Epithelial cell of proximal tubule (primary cell): ENCODE results near the gene NXNL2. TPM values are rescaled to one million over a fixed set of nuclear protein-coding genes. Genes with fewer than 3 reads are reported as not detected.

ENCODE experiments used
- DNase-seq: peaks from one replicate; pipeline ENCODE4 v3.0.0-alpha.2; 2011; ENCODE audit warnings: low read depth
- H3K4me3 ChIP-seq: 2 replicates; pipeline ENCODE4 v1.5.1; 2011; ENCODE audit warnings: low read depth, mild to moderate bottlenecking, low read length
- total RNA-seq: library from RNA; depleted of rRNA; stranded (reverse); fragments of >200 nt; gene quantifications from 2 replicates; pipeline ENCODE4 v1.2.3, GENCODE V29; 2015
- TF ChIP-seq, protein P1 (sequence below): conservative IDR thresholded peaks from 2 replicates; pipeline ENCODE4 v1.5.1; 2012; ENCODE audit warnings: low read depth, mild to moderate bottlenecking, low read length

NXNL2 gene
- total RNA-seq, 1 donor from 2014 or later: 6.9 TPM

DNA sequence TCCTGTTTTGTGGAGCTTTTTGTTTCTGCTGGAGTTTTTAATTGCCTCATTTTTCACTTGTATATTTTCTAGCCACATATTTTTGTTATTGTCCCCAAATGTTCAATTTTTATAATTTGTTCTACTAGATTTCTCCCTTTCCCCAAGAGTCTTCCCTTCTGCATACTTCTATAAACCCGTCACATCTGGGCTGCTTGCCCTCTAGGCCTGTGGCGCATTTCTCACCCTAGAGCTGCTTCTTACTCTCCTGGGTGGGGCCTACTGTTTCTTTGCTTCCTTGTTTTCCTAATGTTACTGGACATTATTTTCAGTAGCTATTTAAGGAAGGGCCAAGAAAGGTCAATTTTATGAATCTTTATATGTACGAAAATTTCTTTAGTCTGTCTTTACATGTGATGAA, 51.5 kb downstream of the NXNL2 start:
- no peak for DNase-seq
- H3K4me3 ChIP-seq: no peak overlapping the region
- TF ChIP-seq, protein P1, sequence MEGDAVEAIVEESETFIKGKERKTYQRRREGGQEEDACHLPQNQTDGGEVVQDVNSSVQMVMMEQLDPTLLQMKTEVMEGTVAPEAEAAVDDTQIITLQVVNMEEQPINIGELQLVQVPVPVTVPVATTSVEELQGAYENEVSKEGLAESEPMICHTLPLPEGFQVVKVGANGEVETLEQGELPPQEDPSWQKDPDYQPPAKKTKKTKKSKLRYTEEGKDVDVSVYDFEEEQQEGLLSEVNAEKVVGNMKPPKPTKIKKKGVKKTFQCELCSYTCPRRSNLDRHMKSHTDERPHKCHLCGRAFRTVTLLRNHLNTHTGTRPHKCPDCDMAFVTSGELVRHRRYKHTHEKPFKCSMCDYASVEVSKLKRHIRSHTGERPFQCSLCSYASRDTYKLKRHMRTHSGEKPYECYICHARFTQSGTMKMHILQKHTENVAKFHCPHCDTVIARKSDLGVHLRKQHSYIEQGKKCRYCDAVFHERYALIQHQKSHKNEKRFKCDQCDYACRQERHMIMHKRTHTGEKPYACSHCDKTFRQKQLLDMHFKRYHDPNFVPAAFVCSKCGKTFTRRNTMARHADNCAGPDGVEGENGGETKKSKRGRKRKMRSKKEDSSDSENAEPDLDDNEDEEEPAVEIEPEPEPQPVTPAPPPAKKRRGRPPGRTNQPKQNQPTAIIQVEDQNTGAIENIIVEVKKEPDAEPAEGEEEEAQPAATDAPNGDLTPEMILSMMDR: no peak

DNA sequence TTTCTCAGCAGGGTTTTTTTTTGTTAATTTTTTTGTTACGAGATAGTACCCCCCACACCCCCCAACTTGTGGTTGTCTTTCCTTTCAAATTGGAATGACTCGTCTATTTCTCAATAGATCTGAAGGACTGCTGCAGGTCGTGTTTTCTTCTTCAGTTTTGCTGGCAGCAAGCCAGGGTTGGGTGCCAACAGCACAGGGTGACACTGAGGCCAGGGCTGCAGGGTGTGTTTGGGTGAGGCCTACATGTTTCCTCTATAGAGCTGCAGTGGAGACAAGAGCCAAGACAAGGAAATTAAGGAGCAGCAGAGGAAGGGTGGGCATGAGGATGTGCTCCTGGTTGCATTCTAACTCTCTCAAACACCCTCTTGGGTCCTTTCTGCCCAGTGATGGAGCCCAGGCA, 52.2 kb downstream of the NXNL2 start:
- H3K4me3 ChIP-seq: no peak overlapping the region
- DNase-seq: no peak
- TF ChIP-seq, protein P1: no peak

DNA sequence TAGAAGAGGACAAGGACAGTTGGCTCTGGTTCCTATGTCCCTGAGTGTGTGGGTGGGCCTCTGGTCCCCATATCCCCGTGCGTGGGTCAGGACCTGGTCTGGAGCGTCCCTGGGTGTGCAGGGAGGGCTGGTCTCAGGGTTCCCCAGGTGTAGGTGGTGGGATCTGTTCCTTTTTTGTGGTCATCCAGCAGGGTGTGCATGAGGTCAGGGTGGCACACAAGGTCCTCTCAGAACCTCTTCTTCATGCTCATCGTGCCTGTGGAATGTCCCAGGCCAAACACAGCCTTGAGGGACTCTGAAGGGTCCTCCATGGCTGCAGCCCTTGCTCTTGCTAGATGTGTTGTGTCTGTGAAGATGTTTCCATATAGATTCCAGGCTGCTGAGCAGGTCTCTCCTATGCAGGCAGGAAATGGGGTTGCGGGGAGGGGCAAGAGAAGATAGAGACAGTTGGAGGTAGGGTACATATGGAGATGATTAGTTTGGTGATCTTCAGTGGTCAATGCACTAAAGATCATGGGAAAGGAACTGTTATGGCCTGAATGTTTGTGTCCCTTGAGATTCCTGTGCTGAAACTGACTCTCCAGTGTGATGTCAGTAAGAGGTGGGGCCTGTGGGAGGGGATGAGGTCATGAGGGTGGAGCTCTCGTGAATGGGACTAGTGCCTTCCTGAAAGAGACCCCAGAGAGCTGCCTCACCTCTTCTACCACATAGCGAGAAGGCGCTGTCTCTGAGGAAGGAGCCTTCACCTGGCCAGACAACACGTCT, 53.1 kb downstream of the NXNL2 start:
- H3K4me3 ChIP-seq: no peak overlapping the region
- DNase-seq: no peak
- TF ChIP-seq, protein P1: no peak

DNA sequence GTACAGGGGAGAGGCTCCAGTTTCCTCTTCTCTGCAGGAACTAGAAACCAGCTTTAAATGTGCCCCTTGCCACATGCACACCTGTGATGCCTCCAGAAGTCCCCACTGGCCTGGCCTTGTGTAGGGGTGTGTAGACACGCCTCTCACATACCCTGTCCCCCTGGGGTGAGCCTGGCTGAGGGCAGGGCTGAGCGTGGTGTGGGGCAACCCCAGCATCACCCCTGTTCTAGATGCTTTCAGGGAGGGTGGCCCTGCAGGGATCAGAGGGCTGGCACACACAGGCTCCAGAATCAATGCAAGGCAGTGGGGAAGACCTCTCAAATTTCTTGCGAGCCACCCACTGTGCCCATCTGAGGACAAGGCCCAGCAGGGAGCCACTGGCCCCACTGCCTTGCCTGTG, 54.7 kb downstream of the NXNL2 start:
- no peak for DNase-seq
- no peak overlapping the region for H3K4me3 ChIP-seq
- TF ChIP-seq, protein P1: no peak

DNA sequence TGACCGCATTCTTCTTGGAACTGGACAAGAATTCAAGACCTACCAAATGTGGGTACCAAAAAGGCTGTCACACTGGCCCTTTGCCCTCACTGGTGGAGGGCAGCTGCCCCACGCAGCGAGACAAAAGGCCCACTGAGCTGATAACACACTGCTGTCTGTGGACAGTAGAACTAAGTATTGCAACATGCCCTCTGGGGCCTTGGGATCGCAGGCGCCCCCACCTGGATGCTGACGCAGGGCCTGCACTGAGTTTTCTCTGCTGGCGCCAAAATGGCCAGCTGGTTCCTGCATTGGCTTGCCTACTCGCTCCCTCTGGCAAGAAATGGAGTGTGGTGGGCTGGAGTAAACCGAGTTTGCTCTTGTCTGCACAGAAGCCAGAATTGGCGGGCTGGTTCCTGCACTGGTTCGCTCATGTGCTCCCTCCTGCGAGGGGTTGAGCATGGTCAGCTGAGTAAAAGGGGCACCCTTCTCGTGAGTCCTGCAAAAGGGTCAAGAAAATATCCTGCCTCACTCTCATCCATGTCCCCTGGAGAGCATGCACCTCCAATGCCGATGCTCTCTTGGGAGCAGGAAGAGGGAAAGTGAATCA, 55.7 kb downstream of the NXNL2 start:
- TF ChIP-seq, protein P1: peak; percentile 37
- no peak overlapping the region for H3K4me3 ChIP-seq
- DNase-seq: no peak

DNA sequence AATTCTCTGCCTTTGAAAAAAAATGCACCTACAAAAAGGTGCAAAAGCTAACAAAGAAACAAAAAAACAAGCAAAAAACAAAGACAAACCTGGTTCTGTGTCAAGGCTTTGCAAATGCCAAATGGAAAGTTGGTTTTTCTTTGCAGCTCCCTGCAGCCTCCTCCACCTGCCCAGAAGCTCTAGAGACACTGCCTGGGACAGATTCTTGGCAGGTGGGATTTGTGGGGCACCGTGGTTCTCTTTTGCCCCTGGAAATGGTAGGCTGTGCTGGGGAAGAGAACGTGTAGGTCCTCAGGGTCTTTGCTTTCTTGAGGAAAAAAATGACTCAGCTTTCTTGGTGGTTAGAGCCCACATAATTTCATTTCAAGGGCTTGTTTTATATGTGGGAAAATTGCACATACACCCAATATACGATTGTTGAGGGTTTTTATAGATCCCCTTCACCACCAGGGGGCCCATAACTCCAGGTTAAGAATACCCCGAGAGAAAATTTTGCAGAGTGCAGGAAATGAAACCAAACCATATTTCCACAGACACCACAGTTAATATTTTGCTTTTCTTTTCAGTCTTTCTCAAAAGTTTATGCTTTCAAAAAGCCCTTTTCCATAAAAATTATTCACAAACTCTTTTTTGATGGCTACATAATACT, 58.7 kb downstream of the NXNL2 start:
- DNase-seq: no peak
- H3K4me3 ChIP-seq: no peak overlapping the region
- TF ChIP-seq, protein P1: peak; percentile 80

Other genes with a start within 250 kb of the NXNL2 start
- gene SPIN1, start 146.7 kb upstream of the NXNL2 start, total RNA-seq: 57.4 and 71.0 TPM in 2 replicates